DMS53 (cell line): ENCODE data around the gene HTR1B.
A peak's percentile ranks its signal among the peaks of the same experiment; 100 is the strongest.

Source experiments
- DNase-seq: peaks from one replicate; lab custom pipeline; 2025; lab: John Stamatoyannopoulos, UW

Gene HTR1B

DNA sequence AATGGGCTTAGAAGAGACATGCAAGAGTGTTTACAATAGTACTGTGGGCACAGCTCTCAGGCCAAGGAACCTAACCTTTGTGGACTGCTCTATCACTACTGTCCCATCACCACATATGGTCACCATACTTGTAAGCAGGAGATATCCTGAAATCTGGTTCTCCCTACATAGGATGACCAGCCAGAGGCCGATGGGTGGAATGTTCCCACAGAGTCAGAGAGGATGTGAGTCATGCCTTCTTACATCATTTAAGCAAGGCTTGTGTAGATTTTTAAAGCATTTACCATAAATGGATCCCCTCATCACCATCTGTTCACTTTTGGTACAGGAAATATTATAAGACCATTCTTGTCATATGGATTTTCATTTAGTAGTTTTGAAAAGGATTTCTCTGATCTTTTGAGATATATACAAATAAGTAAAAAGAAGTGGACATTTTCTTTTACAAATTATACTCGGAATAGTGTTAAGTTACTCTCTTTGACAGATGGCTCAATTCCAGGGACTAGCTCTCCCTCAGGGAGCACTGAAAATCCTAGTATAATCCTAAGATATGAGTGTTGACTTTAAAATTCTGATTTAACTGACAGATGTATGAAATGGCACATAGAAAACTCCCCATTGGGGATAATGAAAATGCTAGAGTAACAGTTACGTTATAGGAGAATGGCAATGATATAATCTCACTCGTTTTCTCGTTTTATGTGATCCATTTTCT lies 6.6 kb downstream of the HTR1B start:
- peak; percentile 62 for DNase-seq

DNA sequence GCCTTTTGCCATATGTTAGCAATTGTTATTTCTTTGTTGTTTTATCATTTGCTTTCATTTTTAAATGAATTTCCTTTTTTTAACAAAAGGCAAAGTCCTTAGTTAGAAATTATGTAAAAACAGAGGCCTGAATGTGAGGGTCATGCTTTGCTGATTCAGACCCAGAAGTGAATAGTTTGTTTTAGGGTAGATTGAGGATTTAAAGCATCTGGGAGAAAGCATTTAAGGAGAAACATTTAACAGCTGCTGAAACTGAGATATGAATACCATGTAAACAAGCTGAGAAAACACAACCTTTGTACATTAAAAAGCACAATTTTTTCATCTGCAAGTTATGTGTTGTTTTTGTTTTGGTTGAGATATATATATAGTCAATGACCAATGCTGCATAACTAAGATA lies 8.0 kb downstream of the HTR1B start:
- DNase-seq, result no peak

DNA sequence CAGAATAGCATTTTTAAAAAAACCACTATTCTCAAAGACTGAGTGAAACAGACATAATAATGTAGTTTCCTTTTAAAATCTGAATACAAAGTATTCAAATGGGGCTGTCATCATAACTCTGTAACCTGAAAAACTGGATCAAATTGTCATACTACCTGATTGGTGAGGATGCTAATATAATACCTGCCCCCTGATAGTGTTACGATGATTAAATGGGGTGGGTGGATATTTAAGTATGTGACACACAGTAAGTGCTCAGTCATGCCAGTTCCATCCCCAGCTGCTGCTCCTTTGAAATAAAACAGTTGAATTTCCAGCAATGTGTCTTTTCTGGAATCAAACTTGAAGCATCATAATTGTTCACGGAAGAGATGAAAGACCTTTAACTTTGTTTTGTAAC lies 8.9 kb downstream of the HTR1B start:
- DNase-seq, result no peak

DNA sequence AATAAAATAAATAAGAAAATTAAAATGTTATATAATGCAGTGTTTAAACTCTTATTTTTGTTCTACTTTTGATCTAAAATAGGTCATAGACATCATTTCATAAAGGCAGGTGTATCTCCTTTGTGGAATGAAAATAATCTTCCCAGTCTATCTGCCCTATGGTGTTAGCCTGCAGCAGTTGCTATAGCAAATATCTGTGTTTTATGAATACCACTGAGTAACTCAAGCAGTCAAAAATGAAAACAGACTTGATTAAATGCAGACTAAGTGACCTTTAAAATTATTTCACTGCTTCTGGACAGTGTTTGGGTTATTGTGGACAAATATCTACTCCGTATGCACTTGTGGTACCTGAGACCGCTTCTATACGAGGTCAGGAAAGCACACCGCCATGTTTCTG lies 11.8 kb downstream of the HTR1B start:
- DNase-seq, result no peak

DNA sequence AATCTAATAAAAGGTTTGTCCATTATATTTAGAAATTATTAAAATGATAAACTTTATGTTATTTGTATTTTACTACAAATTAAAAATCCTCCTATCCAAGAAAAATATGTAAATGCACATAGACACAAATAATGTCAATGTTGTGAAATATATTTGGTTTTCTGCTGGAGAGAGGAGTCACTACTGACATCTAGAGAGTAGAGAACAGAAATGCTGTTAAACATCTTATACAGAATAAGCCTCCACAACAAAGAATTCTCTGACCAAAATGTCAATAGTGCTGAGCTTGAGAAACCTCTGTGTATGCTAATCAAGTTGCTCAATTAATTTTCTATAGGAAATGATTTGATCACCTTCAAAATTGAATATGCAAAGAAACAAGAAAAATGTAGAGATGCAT lies 12.4 kb downstream of the HTR1B start:
- DNase-seq, result peak; percentile 8

DNA sequence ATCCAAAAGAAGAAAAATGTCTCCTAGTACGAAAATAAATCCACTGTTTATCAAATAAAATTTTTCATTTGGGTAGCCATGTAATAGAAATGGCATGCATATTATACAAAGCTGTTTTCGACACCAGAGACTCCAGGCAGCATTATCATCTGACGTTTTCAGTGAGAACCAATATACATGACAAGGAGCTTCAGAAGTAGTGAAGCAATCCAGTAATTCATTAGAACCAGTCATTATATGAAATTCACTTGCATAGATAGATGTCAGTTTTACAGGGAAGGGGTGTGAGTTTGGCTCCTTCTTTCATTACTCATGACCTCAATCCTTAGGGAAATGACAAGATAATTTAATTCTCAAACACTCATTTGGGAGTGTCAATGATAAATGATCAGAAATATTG lies 14.7 kb downstream of the HTR1B start:
- DNase-seq, result no peak

DNA sequence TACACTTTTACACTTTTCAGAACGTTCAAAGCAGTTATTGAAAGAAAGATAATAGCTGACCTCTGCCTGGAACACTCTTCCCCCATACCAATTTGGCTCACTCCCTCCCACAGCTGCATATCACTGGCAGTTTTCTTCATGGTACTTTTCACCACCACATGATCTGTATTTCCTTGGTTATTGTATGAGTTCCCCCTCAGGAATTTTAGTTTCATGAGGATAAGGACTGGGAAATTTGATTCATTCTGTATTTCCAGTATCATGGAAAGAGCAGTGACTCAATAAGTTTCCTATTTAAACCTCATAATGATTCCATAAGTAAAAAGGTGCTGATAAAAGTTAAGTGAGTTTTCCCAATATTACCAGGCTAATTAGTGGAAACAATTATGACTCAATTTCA lies 16.0 kb downstream of the HTR1B start:
- DNase-seq, result no peak

DNA sequence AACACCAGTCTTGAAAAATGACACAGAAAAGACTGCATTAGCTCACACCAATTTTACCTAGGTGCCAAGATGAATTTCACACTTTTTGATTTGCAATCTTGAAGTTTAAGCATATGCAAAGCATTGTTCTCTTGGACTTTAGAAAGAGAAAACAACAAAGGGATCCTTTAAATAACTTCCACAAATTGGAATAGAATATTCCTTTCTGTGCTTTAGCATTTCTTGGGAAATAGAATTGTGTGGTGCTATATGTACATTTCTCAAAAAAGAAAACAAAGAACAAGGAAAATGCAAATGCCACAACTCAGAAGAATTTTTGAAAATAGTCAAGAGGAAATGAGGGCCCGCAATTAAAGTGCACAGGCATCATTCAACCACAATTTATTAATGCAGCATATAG lies 17.0 kb downstream of the HTR1B start:
- no peak for DNase-seq

DNA sequence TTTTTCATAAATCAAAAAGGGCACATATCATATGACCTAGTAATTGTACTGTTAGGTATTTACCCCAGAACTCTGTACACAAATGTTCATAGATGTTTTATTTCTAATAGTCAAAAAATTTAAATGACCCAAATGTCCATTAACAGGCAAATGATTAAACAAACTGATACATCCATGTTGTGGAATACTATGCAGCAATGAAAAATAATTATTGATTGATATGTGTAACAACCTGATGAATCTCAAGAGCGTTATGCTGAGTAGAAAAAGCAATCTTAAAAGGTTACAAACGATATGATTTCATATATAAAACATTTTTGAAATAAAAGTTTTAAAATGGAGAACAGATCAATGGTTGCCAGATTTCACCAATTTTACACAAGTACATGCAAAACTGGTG lies 18.1 kb downstream of the HTR1B start:
- DNase-seq, result no peak

DNA sequence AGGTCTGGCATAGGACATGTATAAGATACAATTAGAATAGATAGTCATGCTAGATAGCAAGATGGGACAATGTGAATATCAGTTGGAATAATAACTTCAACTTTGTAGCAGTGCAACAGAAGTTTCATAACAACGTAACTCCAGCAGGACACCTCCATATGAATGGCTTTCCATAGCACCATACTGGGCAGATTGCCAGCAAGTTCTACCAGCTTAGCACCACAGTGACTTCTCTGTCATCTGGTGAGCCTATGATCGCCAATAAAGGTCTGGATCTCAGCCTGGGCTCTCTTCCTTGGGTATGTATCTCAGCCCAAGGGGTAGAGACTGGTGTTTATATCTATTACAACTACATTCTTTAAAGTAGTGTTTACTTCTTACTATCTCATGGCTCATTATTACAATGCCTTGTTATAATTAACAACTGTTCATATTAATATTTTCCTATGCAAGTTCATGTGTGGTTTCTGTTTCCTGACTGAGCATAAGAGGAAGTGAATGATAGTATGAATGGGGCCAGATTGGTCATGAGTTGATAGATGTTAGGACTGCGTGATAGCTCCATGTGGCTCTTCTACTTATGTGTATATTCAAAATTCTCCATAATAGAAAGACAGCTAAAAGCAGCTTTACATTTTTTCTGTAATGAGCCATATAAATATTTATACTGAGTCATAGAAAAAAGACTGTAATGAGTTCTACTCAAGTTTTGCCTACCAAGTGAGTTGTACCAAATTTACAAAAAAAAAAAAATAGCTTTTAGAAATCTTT lies 22.9 kb downstream of the HTR1B start:
- DNase-seq, result peak; percentile 53

DNA sequence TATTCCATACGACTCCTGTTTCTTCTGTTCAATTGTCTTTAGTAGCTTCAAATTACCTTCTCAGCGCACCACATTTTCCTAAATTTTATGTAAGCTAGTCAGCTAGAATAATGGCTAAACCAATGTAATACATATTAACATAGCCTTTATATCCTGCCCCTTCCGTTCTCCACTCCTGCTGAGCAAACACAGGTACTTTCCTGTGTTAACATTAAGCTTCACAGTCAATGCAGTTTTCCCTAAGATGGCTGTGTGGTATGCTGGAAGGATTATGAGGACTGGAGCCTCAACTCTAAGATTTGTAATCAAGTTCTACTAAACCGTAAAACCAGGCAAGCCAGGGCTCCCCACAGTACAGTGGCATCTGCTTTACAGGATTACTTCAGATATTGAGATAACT lies 29.4 kb downstream of the HTR1B start:
- no peak for DNase-seq

DNA sequence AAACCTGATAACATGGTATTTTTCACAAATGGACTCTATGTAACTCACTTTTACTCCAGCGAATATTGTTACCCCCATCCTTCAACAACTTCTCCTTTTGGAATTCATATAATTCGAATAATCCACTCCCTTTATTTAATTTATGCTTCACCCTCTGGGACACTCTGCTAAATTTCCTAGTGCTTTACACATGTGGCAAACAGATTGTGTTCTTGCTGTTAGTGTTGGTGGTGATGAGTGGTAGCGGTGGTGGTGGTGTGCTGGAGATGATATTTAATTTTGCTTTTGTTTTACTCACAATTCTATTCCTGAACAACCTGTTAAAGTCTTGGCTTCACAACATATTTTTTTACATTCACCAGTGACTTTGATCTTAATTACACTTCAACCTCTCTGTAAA lies 32.8 kb downstream of the HTR1B start:
- no peak for DNase-seq

DNA sequence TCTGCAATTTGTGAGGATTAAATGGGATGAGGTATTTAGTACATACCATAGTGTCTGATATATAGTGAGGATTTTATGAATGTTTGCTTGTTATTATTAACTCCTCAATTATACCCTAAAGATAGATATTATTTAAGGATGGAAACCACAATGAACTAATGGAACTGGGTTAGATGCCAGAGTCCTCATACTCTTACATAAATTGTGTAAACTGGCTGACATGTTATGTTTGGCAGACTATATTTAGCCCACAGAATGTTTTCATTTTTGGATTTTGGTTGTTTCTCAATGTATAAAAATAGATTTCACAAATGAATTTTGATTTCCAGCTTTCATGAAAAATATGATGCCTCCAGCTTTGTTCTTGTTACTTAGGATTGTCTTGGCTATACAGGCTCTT lies 37.6 kb downstream of the HTR1B start:
- DNase-seq, result no peak

DNA sequence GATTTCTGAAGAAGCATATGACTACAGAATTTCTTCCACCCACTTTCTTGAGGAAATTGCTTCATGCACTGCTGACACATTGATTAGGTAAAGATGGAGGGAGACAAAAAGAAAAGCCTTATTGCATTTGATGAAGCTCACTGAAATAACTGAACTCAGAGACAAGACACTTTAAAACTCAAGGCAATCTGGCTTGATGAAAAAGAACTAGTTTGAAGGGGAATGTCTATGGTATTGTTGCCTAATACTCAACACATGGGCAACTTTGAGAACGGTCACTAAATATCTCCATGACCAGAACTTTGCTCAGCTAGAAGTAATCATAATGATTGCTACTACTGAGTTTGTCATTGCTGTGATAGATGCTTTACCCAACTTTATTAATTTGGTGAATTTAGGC lies 38.1 kb downstream of the HTR1B start:
- no peak for DNase-seq

DNA sequence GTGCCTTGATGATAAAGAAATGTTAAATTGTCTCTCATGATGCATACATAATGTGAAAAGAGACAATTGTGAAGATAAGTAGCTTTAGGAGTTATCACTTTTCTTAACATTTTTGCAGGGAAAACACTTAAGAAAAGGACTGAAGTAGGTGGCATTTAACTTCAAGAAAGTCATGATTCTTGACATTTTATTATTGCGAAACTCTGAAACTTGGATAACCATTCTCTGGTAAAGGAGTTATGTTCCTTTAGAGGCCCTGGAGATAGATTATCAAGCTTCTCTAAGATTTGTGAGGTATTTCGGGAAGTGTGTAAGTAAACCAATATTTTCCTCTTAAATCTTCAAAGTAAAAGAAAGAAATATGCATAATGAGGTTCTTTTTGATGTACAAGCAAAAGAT lies 38.5 kb downstream of the HTR1B start:
- DNase-seq, result no peak

DNA sequence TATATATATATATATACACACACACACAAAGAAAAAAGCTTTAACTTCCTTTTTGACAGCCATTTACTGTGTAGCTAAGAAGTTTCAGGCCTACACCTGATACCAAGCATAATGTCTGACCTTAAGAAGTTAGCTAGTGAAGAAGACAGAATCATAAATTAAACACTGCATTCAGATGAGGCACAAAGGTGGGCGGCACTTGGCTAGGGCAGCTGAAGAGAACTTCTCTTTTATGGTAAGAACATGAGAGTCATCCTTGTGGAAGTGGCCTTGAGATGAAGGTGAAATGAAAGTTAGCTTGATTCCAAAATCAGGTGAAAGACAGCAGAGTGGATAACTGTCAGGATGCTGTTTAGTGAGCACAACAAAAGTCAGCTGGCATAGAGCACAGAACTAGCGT lies 46.5 kb downstream of the HTR1B start:
- no peak for DNase-seq

DNA sequence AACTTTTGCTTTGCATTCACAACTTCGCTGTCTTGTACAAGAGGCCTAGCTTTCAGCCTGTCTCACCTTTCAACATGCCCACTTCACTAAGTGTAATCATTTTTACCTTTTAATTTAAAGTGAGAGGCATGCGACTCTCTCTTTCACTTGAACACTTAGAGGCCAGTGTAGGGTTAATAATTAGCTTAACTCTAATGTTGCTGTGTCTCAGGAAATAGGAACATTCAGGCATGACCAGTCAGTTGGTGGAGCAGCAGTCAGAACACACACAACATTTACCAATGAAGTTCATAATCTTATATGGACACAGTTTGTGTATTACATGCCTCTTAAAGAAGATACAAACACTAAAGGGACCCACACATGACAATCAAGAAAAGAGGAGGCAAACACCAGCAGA lies 47.6 kb downstream of the HTR1B start:
- peak; percentile 7 for DNase-seq
